Measurements from ENCODE around the gene CBX2. TPM values are rescaled to one million over a fixed set of nuclear protein-coding genes. Genes with fewer than 3 reads are reported as not detected.

Gene CBX2
- total RNA-seq, 2 experiments from 2014 or later, result 16.2 to 16.5 TPM

GRCh38 chr17:79792984-79793923, 15.3 kb downstream of the CBX2 start:
- Mint-ChIP-seq H3K4me1 (ENCODE audit: low read depth) (peaks cover 23% of the 10 kb centered on the region), H3K4me3 (no peak overlapping the region), H3K27me3 (ENCODE audit: low read depth) (peaks cover 37% of the 10 kb centered on the region), H3K36me3 (ENCODE audit: low read depth) (peaks cover 11% of the 10 kb centered on the region), H3K27ac (no peak overlapping the region), H3K9me3 (ENCODE audit: insufficient read depth) (no peaks in the 10 kb centered on the region)
- POLR2A ChIA-PET, result no interaction called here
- no peak for ATAC-seq
- CTCF ChIA-PET, result interaction anchor here (1.3 kb wide), 1 partner anchor 48 kb away, joined by 5 read pairs; no protein-coding TSS in a partner anchor
- DNase-seq, result no peak

- Mint-ChIP-seq H3K36me3 (ENCODE audit: low read depth) (peaks cover 11% of the 10 kb centered on the region), H3K27ac (no peak overlapping the region), H3K4me1 (ENCODE audit: low read depth) (peaks cover 29% of the 10 kb centered on the region), H3K27me3 (ENCODE audit: low read depth) (peaks cover 37% of the 10 kb centered on the region), H3K4me3 (no peak overlapping the region), H3K9me3 (ENCODE audit: insufficient read depth) (no peaks in the 10 kb centered on the region)
- POLR2A ChIA-PET, result interaction anchor here (1.2 kb wide), 1 partner anchor 43 kb away, joined by 3 read pairs; no protein-coding TSS in a partner anchor
- DNase-seq, result no peak
- no peak for ATAC-seq
- CTCF ChIA-PET, result interaction anchor here (1.3 kb wide), 1 partner anchor 48 kb away, joined by 5 read pairs; no protein-coding TSS in a partner anchor
These were observed 16.0 kb downstream of the CBX2 start for GRCh38 chr17:79793924-79794304.

- Mint-ChIP-seq H3K36me3 (ENCODE audit: low read depth) (peaks cover 14% of the 10 kb centered on the region), H3K27me3 (ENCODE audit: low read depth) (peaks cover 41% of the 10 kb centered on the region), H3K4me3 (no peak overlapping the region), H3K4me1 (ENCODE audit: low read depth) (peaks cover 37% of the 10 kb centered on the region), H3K9me3 (ENCODE audit: insufficient read depth) (no peaks in the 10 kb centered on the region), H3K27ac (no peak overlapping the region)
- CTCF ChIA-PET, result interaction anchor here (1.1 to 1.2 kb wide), 2 partner anchors 13 to 31 kb away, joined by 3 read pairs; no protein-coding TSS in a partner anchor
- ATAC-seq (no peak), DNase-seq (no peak)
- POLR2A ChIA-PET, result interaction anchor here (0.7 to 2.8 kb wide), 5 partner anchors 23 to 202 kb away, joined by 3 to 19 read pairs (median 3); partner anchors contain the start of gene CBX4
These were observed 16.9 kb downstream of the CBX2 start for GRCh38 chr17:79794659-79795511.

- H3K4me1 Mint-ChIP-seq (ENCODE audit: low read depth), result peaks cover 39% of the 10 kb centered on the region
- peaks cover 14% of the 10 kb centered on the region for H3K36me3 Mint-ChIP-seq (ENCODE audit: low read depth)
- H3K27ac Mint-ChIP-seq, result peak overlapping the region; percentile 72
- ChIA-PET CTCF (interaction anchor here (0.6 to 1.7 kb wide), 9 partner anchors 12 to 202 kb away, joined by 3 to 8 read pairs (median 5); partner anchors contain the start of gene CBX4), POLR2A (interaction anchor here (1.3 to 2.8 kb wide), 3 partner anchors 15 to 201 kb away, joined by 3 to 19 read pairs (median 6); partner anchors contain the start of gene CBX4)
- ATAC-seq (no peak), DNase-seq (no peak)
- no peaks in the 10 kb centered on the region for H3K9me3 Mint-ChIP-seq (ENCODE audit: insufficient read depth)
- H3K27me3 Mint-ChIP-seq (ENCODE audit: low read depth), result peaks cover 43% of the 10 kb centered on the region
- peak overlapping the region; percentile 84 for H3K4me3 Mint-ChIP-seq
These were observed 18.0 kb downstream of the CBX2 start for GRCh38 chr17:79795795-79796443.

GRCh38 chr17:79796444-79796762, 18.5 kb downstream of the CBX2 start:
- Mint-ChIP-seq H3K36me3 (ENCODE audit: low read depth) (peaks cover 14% of the 10 kb centered on the region), H3K27ac (peak overlapping the region; percentile 72), H3K4me3 (peak overlapping the region; percentile 84), H3K4me1 (ENCODE audit: low read depth) (peaks cover 36% of the 10 kb centered on the region), H3K9me3 (ENCODE audit: insufficient read depth) (no peaks in the 10 kb centered on the region), H3K27me3 (ENCODE audit: low read depth) (peaks cover 41% of the 10 kb centered on the region)
- POLR2A ChIA-PET, result interaction anchor here (0.6 to 2.8 kb wide), 6 partner anchors 9 to 43 kb away, joined by 3 to 19 read pairs (median 3); partner anchors contain the start of gene CBX4
- no peak for ATAC-seq
- CTCF ChIA-PET, result interaction anchor here (0.6 to 1.7 kb wide), 17 partner anchors 10 to 212 kb away, joined by 3 to 8 read pairs (median 4); partner anchors contain the start of gene CBX4
- DNase-seq, result no peak

- DNase-seq (peak; percentile 100), ATAC-seq (peak; percentile 91)
- Mint-ChIP-seq H3K9me3 (ENCODE audit: insufficient read depth) (no peaks in the 10 kb centered on the region), H3K27me3 (ENCODE audit: low read depth) (peaks cover 44% of the 10 kb centered on the region), H3K4me1 (ENCODE audit: low read depth) (peaks cover 41% of the 10 kb centered on the region), H3K27ac (peak within 1 kb of the TSS; percentile 88), H3K36me3 (ENCODE audit: low read depth) (peaks cover 14% of the 10 kb centered on the region), H3K4me3 (peak within 1 kb of the TSS; percentile 84)
- ChIA-PET CTCF (interaction anchor here (0.6 to 1.7 kb wide), 16 partner anchors 9 to 212 kb away, joined by 3 to 8 read pairs (median 4); partner anchors contain the start of gene CBX4), POLR2A (interaction anchor here (0.6 to 2.8 kb wide), 6 partner anchors 9 to 43 kb away, joined by 3 to 19 read pairs (median 3); partner anchors contain the start of gene CBX4)
These were observed 19.0 kb downstream of the CBX2 start, which contains the start of gene CBX8 for GRCh38 chr17:79796763-79797491. TSS of gene CBX8 (minus strand) at chr17:79797077. CDS start at chr17:79796998, 79 bp downstream.

GRCh38 chr17:79797492-79798298, 19.7 kb downstream of the CBX2 start:
- ATAC-seq, result peak; percentile 22
- peaks cover 42% of the 10 kb centered on the region for H3K4me1 Mint-ChIP-seq (ENCODE audit: low read depth)
- H3K27me3 Mint-ChIP-seq (ENCODE audit: low read depth), result peaks cover 42% of the 10 kb centered on the region
- CTCF ChIA-PET, result interaction anchor here (0.7 to 2.2 kb wide), 17 partner anchors 11 to 211 kb away, joined by 3 to 10 read pairs (median 4); partner anchors contain the start of gene CBX4
- H3K27ac Mint-ChIP-seq, result no peak overlapping the region
- peaks cover 14% of the 10 kb centered on the region for H3K36me3 Mint-ChIP-seq (ENCODE audit: low read depth)
- POLR2A ChIA-PET, result interaction anchor here (0.7 to 2.8 kb wide), 7 partner anchors 8 to 48 kb away, joined by 3 to 19 read pairs (median 3); partner anchors contain the start of gene CBX4
- no peak for DNase-seq
- H3K9me3 Mint-ChIP-seq (ENCODE audit: insufficient read depth), result no peaks in the 10 kb centered on the region
- H3K4me3 Mint-ChIP-seq, result no peak overlapping the region

- POLR2A ChIA-PET, result interaction anchor here (0.7 to 1.3 kb wide), 2 partner anchors 41 to 49 kb away, joined by 3 to 5 read pairs; partner anchors contain the start of gene CBX4
- no peak for DNase-seq
These were observed 20.6 kb downstream of the CBX2 start for GRCh38 chr17:79798299-79799173.

GRCh38 chr17:79799174-79799537, 21.2 kb downstream of the CBX2 start:
- peaks cover 47% of the 10 kb centered on the region for H3K4me1 Mint-ChIP-seq (ENCODE audit: low read depth)
- H3K36me3 Mint-ChIP-seq (ENCODE audit: low read depth), result peaks cover 11% of the 10 kb centered on the region
- H3K4me3 Mint-ChIP-seq, result peak overlapping the region; percentile 36
- CTCF ChIA-PET, result interaction anchor here (0.7 to 2.2 kb wide), 6 partner anchors 9 to 53 kb away, joined by 3 to 10 read pairs (median 3); partner anchors contain the start of gene CBX4
- POLR2A ChIA-PET, result interaction anchor here (1.3 kb wide), 1 partner anchor 40 kb away, joined by 5 read pairs; the partner anchor contains the start of gene CBX4
- H3K27ac Mint-ChIP-seq, result no peak overlapping the region
- no peaks in the 10 kb centered on the region for H3K9me3 Mint-ChIP-seq (ENCODE audit: insufficient read depth)
- no peak for DNase-seq
- no peak for ATAC-seq
- H3K27me3 Mint-ChIP-seq (ENCODE audit: low read depth), result peaks cover 43% of the 10 kb centered on the region

More at GRCh38 chr17:79798299-79799173, 20.6 kb downstream of the CBX2 start:
- Mint-ChIP-seq H3K27ac (peak overlapping the region; percentile 62), H3K4me3 (peak overlapping the region; percentile 43), H3K27me3 (ENCODE audit: low read depth) (peaks cover 43% of the 10 kb centered on the region), H3K4me1 (ENCODE audit: low read depth) (peaks cover 47% of the 10 kb centered on the region), H3K9me3 (ENCODE audit: insufficient read depth) (no peaks in the 10 kb centered on the region), H3K36me3 (ENCODE audit: low read depth) (peaks cover 14% of the 10 kb centered on the region)
- no peak for ATAC-seq
- CTCF ChIA-PET, result interaction anchor here (0.9 to 2.2 kb wide), 4 partner anchors 12 to 52 kb away, joined by 3 to 10 read pairs (median 3); partner anchors contain the start of gene CBX4
